PC-3 (cell line): Measurements from ENCODE around the gene UBA6. TPM values are rescaled to one million over a fixed set of nuclear protein-coding genes. Genes with fewer than 3 reads are reported as not detected.

Experiments used
- ATAC-seq: fragments of 200-7000 bp; cut with Tn5 transposase; 2 replicates; pipeline ENCODE4 v1.9.1; 2020; ENCODE audit warnings: mild to moderate bottlenecking, moderate library complexity
- BruUV-seq: library from RNA; stranded (reverse); fragments of 400-500 nt; replicated peaks from 2 replicates; lab custom pipeline; 2021; lab: Mats Ljungman, UMichigan
- CTCF ChIA-PET: fragments of 300-600 bp; sonication (Branson Sonifier 250); formaldehyde crosslinking; loops from one replicate; lab custom pipeline; 2022; ENCODE audit warnings: antibody characterized with exemption; lab: Charles Lee
- POLR2A ChIA-PET: fragments of 300-600 bp; sonication (Branson Sonifier 250); formaldehyde crosslinking; loops from one replicate; lab custom pipeline; 2022; ENCODE audit warnings: antibody characterized with exemption; ENCODE audit not compliant: unreplicated experiment; lab: Charles Lee
- DNase-seq: peaks from one replicate; pipeline ENCODE4 v3.0.0-alpha.2; 2015
- H2AFZ ChIP-seq: fragments of 300-600 bp; sonication (generic); 2 replicates; pipeline ENCODE4 v1.6.0; 2016; ENCODE audit warnings: antibody characterized with exemption, low read length
- H3F3A ChIP-seq: fragments of 300-600 bp; sonication (generic); one replicate; pipeline ENCODE4 v1.6.0; 2017; ENCODE audit warnings: antibody characterized with exemption, low read length, control low read depth, mild to moderate bottlenecking; ENCODE audit not compliant: unreplicated experiment
- H3K27ac ChIP-seq: fragments of 300-600 bp; sonication (generic); 2 replicates; pipeline ENCODE4 v1.5.1; 2016; ENCODE audit warnings: mild to moderate bottlenecking, low read length
- H3K27me3 ChIP-seq: fragments of 300-600 bp; sonication (generic); 2 replicates; pipeline ENCODE4 v1.6.1; 2016; ENCODE audit warnings: low read length, mixed read lengths
- H3K36me3 ChIP-seq: fragments of 300-600 bp; sonication (generic); 2 replicates; pipeline ENCODE4 v1.6.1; 2016; ENCODE audit warnings: low read depth, mixed run types, low read length, mixed read lengths
- H3K4me1 ChIP-seq: fragments of 300-600 bp; sonication (generic); 2 replicates; pipeline ENCODE4 v1.5.1; 2016; ENCODE audit warnings: low read length; ENCODE audit not compliant: insufficient read depth
- H3K4me2 ChIP-seq: fragments of 300-600 bp; sonication (generic); 2 replicates; pipeline ENCODE4 v1.6.0; 2016; ENCODE audit warnings: low read length
- H3K4me3 ChIP-seq: fragments of 300-600 bp; sonication (generic); 2 replicates; pipeline ENCODE4 v1.5.1; 2016; ENCODE audit warnings: mild to moderate bottlenecking, low read length, mixed read lengths
- H3K79me2 ChIP-seq: fragments of 300-600 bp; sonication (generic); 2 replicates; pipeline ENCODE4 v1.6.1; 2017; ENCODE audit warnings: low read length, mixed read lengths
- H3K9ac ChIP-seq: fragments of 300-600 bp; sonication (generic); 2 replicates; pipeline ENCODE4 v1.6.0; 2016; ENCODE audit warnings: mild to moderate bottlenecking, low read length
- H3K9me2 ChIP-seq: fragments of 300-600 bp; sonication (generic); replicated peaks from 2 replicates; pipeline ENCODE4 v1.6.1; 2016; ENCODE audit warnings: mixed run types, low read length, mixed read lengths
- H3K9me3 ChIP-seq: fragments of 300-600 bp; sonication (generic); 2 replicates; pipeline ENCODE4 v1.6.1; 2016; ENCODE audit warnings: low read length, mixed read lengths
- H4K20me1 ChIP-seq: fragments of 300-600 bp; sonication (generic); 2 replicates; pipeline ENCODE4 v1.6.1; 2016; ENCODE audit warnings: low read length, mixed read lengths
- EZH2 ChIP-seq: fragments of 300-600 bp; sonication (generic); IDR thresholded peaks from one replicate; pipeline ENCODE4 v1.6.1; 2017; ENCODE audit warnings: antibody characterized with exemption, mild to moderate bottlenecking, low read length; ENCODE audit not compliant: unreplicated experiment
- EZH2phosphoT487 ChIP-seq: fragments of 300-600 bp; sonication (generic); IDR thresholded peaks from 2 replicates; pipeline ENCODE4 v1.6.1; 2018; ENCODE audit warnings: mild to moderate bottlenecking, antibody characterized with exemption, low read length, borderline replicate concordance
- intact Hi-C: fragments of 100-400 bp; cut with micrococcal nuclease; formaldehyde crosslinking; loops from 2 replicates; pipeline ENCODE4 v1.9.0; 2023
- total RNA-seq: library from RNA; depleted of rRNA; stranded (reverse); fragments of >200 nt; gene quantifications from 2 replicates; pipeline ENCODE4 v1.2.3, GENCODE V29; 2014
- TF ChIP-seq, protein P1 (sequence below): fragments of 300-600 bp; sonication (generic); conservative IDR thresholded peaks from 2 replicates; pipeline ENCODE4 v1.5.1; 2017; ENCODE audit warnings: antibody characterized with exemption, low read depth, mild to moderate bottlenecking, low read length

UBA6 gene
- total RNA-seq, 1 experiment from 2014 or later, result 94.6 TPM

GRCh38 chr4:67634741-67635140, 66.2 kb downstream of the UBA6 start:
- Histone ChIP-seq H3F3A (no peaks in the 10 kb centered on the region), H3K9me3 (no peaks in the 10 kb centered on the region), H3K4me1 (0 out of 2 replicates have a peak, but pooled peaks cover 8% of the 10 kb centered on the region), H2AFZ (no peak overlapping the region), H3K9ac (no peak overlapping the region), H3K27me3 (no peaks in the 10 kb centered on the region), H3K4me3 (no peak overlapping the region), H3K4me2 (no peak overlapping the region), H3K79me2 (no peaks in the 10 kb centered on the region), H4K20me1 (no peaks in the 10 kb centered on the region), H3K27ac (no peak overlapping the region), H3K36me3 (peaks cover 59% of the 10 kb centered on the region), H3K9me2 (no peaks in the 10 kb centered on the region)
- peak; percentile 80 for ATAC-seq
- intact Hi-C loops, result no loop called here
- ChIA-PET POLR2A (no interaction called here), CTCF (no interaction called here)
- TF ChIP-seq, protein P1, sequence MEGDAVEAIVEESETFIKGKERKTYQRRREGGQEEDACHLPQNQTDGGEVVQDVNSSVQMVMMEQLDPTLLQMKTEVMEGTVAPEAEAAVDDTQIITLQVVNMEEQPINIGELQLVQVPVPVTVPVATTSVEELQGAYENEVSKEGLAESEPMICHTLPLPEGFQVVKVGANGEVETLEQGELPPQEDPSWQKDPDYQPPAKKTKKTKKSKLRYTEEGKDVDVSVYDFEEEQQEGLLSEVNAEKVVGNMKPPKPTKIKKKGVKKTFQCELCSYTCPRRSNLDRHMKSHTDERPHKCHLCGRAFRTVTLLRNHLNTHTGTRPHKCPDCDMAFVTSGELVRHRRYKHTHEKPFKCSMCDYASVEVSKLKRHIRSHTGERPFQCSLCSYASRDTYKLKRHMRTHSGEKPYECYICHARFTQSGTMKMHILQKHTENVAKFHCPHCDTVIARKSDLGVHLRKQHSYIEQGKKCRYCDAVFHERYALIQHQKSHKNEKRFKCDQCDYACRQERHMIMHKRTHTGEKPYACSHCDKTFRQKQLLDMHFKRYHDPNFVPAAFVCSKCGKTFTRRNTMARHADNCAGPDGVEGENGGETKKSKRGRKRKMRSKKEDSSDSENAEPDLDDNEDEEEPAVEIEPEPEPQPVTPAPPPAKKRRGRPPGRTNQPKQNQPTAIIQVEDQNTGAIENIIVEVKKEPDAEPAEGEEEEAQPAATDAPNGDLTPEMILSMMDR, result no peak
- TF ChIP-seq EZH2phosphoT487 (no peak), EZH2 (no peak)
- no TSS peak for BruUV-seq
- DNase-seq, result peak; percentile 10

GRCh38 chr4:67632492-67632891, 68.5 kb downstream of the UBA6 start:
- no peak overlapping the region for H3K4me3 ChIP-seq
- BruUV-seq, result no TSS peak
- no peaks in the 10 kb centered on the region for H3K79me2 ChIP-seq
- H3K9me3 ChIP-seq, result no peaks in the 10 kb centered on the region
- TF ChIP-seq, protein P1, result no peak
- TF ChIP-seq EZH2 (no peak), EZH2phosphoT487 (no peak)
- H3F3A ChIP-seq, result no peaks in the 10 kb centered on the region
- ChIA-PET POLR2A (no interaction called here), CTCF (no interaction called here)
- 0 out of 2 replicates have a peak, but pooled peaks cover 8% of the 10 kb centered on the region for H3K4me1 ChIP-seq
- H3K27me3 ChIP-seq, result no peaks in the 10 kb centered on the region
- H4K20me1 ChIP-seq, result no peaks in the 10 kb centered on the region
- peaks cover 64% of the 10 kb centered on the region for H3K36me3 ChIP-seq
- H3K9ac ChIP-seq, result no peak overlapping the region
- no peaks in the 10 kb centered on the region for H3K9me2 ChIP-seq
- no peak overlapping the region for H3K4me2 ChIP-seq
- DNase-seq (no peak), ATAC-seq (no peak)
- intact Hi-C loops, result no loop called here
- no peak overlapping the region for H3K27ac ChIP-seq
- no peak overlapping the region for H2AFZ ChIP-seq

- Histone ChIP-seq H3K27me3 (no peaks in the 10 kb centered on the region), H3K4me1 (no peaks in the 10 kb centered on the region), H3K4me3 (no peak overlapping the region), H3K36me3 (peaks cover 68% of the 10 kb centered on the region), H2AFZ (no peak overlapping the region), H3K9me3 (no peaks in the 10 kb centered on the region), H3K79me2 (no peaks in the 10 kb centered on the region), H3K9ac (no peak overlapping the region), H3K4me2 (no peak overlapping the region), H3K27ac (no peak overlapping the region), H4K20me1 (no peaks in the 10 kb centered on the region), H3K9me2 (no peaks in the 10 kb centered on the region), H3F3A (no peaks in the 10 kb centered on the region)
- TF ChIP-seq, protein P1, result no peak
- TF ChIP-seq EZH2phosphoT487 (no peak), EZH2 (no peak)
- DNase-seq, result no peak
- ChIA-PET POLR2A (no interaction called here), CTCF (no interaction called here)
- no TSS peak for BruUV-seq
- no peak for ATAC-seq
- intact Hi-C loops, result no loop called here
Measured at GRCh38 chr4:67624939-67625338, 76.0 kb downstream of the UBA6 start.
